HG03135 (cell line): ENCODE data around the gene HPX.

Source experiments
- ATAC-seq: cut with Tn5 transposase; IDR thresholded peaks from one replicate; pipeline ENCODE4 v1.9.1; 2021; ENCODE audit warnings: mild to moderate bottlenecking, moderate library complexity; ENCODE audit not compliant: unreplicated experiment

HPX gene

DNA sequence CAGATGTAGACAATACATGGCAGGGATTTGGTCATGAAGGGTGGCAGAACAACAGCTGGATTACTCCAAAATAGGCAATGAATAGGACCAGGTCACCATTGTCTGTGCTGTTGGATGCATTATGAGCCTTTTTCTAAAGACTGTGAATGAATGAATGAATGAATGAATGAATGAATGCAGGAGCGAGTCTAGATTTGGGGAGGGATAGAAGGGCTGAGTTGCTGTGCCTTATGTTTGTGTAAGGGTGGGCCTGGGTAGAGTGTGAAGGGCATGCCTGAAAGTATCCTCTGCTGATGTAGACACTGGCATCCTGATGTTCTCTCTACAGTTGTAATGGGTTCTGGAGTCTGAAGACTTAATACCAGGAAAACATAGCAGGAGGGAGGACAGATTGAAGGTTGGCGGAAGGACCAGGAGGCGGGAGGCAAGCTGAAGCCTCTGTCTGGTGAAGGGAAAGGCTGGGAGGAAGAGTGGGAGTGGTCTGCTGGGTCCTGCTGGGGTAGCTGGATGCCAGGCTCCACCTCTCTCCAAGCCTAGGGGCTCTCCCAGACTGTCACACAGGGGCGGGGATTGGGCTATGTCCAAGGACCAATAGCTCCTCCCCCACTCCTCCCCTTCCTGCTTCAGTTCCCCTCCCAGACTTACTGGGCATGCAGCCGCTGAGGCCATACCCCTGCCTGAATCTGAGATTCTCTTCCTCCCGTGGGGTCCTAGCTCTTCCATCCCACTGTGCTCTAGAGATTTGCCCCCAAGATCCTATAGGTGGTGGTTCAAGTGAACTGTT is 28.1 kb upstream of the HPX start:
- ATAC-seq = peak; percentile 45

DNA sequence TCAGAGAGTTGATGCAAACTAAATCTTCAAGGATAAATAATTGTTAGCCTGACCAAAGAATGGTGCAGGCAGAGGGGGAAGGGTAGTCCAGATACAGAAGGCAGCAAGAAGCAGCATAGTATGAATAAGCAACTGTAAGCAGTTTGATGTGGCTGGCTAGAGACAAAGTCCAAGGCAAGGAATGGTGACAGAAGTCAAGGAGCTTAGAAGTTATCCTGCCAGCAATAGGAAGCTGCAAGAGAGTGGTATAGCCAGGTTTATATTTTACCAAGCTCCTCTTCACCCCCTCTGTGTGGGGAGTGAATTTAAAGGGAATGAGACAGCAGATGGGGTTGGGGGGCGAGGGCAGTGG is 18.3 kb upstream of the HPX start:
- ATAC-seq = no peak

DNA sequence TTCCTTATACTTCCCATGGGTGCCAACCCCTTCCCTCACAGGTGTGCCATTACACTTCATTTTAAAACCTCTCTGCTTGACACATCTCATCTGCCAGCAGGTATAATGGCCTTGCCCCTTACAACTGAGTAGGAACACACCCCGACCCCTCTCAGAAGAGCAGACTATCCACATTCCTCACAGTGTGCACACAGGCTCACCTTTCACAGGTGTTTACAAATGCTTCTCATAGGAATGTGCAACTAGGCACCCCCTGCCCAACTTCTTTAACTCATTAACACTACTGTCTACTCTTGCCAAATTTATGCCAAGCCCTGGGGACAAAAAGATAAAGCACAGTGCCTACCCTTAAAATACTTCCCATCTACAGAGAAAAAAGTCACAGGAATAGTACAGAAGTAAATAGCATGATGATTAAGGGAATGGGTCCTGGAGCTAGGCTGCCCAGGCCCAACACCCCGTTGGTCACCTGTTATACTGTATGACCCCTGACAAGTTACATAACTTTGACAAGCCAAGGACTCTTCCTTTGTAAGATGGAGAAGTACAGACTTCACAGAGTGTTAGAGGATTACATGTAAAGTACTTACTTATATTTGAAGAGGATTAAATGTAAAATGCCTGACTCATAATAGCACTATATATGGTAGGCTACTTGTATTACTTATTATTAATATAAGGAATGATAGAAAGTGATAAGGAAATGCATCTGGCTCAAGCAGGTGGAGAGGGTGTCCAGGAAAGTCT is 17.7 kb upstream of the HPX start:
- ATAC-seq = no peak

DNA sequence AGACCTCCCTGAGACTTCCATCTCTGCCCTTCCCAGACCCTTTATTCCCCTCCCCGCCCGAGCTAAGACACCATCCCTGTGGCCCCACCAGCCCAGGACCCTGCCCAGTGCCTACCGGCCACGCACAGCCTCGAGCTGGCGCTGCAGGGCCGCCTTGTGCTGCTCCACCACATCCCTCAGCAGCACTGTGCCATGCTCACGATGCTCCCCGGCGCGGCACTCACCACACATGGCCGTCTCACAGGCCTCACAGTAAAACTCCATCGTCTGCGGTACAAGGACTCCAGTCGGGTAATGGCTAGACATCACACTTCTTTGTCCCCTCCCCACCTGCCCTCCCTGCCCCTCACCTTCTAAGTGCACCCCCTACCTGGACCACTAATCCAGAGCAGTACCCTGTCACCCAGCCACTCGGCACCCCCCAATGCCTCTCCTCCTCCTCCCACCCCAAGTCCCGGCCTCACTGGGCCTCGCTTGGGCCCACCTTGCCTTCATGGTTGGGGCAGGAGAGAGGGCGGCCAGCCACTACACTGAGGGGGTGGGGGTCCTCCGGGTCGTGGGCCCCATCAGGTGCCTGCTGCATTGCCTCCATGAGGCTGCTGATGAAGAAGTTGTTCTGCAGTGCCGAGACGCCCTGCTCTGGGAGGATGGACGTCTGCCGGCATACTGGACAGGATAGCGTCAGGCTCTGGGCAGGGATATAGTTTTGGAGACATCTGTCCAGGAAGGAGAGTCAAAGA is 17.0 kb upstream of the HPX start:
- no peak for ATAC-seq

DNA sequence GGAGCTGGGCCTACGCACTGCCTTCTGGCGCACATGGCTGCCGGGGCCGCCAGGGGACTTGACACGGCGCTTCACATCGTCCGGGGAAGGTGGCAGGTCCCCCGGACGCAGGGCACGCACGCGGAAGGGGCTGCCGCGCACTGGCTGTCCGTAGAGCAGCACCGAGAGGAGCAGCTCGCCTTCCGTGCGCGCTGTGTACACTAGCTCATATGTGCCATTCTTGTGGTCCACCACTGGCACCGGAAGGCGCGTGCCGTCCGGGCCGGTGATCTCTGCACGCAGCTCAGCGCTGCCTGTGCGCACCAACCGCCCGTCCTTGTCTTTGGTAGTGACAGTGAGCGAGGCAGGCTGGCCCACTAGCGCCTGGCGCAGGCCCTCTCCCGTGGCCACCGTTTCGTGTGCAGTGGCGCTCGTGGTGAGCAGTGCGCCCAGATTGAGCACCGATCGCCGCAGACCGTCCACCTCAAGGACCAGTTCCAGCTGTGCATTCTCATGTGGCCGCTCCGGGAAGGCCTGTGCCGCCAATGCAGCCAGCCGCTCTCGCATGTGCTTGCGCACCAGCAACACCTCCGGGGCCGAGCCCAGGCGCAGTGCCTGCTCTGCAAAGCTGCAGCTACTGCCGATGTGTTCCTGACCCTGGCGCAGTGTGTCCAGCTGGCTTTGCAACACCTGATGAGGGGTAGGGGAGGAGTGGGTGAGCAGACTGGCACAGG is 15.7 kb upstream of the HPX start:
- no peak for ATAC-seq

DNA sequence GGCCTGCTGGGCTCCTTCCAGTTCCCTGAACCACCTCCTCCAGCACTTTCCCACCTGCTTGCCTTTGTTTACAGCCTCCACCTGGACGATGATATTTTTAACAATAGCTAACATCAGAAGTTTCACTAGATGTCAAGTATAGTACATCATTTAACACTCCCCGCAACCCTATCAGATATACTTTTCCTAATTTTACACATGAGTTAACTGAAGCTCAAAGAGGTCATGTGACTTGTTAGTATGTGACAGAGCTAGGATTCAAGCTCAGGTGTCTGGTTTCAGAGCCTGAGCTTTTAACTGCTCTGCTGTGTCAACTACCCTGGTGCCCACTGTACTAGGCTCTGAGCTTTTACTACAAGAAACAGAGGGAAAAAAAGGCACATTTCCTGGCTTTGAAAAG is 14.3 kb upstream of the HPX start:
- no peak for ATAC-seq

DNA sequence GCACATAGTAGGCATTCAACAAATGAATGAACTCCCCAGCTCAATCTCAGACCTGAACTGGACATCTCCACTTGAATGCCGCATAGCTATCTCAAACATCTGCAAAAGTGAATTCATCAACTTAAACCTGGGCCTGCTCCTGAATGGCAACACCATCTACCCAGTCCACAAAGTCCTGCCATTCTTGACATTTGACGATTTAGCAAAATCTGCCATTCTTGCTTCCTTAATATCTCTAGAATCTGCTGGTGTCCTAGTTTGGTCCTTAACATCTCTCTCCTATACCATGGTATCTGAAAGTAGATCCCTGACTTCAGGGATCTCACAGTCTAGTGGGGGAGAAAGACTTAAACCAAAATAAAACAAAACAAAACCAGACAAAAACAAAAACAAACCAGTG is 12.4 kb upstream of the HPX start:
- no peak for ATAC-seq

DNA sequence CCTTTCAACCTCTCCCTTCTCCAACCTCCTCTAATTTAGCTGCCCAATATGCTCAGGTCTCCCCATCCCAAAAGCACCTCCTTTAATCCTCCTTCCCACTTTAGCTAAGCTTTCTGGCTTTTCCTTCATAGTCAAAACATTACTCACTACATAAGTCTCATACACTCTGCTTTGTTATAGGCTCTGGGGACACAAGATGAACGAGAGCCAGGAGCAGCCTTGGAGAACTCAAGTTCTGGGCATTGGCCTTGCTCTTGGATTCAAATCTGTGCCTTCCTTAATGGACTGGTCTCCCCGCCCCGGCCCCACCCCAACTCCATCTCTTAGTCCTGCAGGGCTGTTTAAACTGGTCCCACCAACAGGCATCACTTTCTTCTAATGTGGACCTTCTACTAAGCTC is 11.4 kb upstream of the HPX start:
- no peak for ATAC-seq

DNA sequence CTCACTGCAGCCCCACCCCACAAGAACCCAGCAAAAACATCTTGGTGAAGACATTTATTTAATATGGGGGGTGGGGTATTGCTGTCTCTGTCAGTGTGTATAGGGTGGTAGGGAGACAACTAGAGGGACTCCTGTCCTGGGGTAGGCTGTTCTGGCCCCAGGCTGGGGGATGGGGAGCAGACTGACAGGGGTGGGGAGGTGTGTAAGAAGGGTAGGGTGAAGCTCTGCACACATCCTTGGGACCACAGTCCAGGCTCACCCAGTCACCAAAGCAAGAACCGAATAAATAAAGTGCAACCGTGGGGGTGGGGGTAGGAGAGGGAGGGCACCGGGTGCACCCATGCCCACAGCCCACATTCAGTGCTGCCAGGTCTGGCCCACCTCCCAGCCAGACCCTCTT is 7.8 kb upstream of the HPX start:
- ATAC-seq = no peak

DNA sequence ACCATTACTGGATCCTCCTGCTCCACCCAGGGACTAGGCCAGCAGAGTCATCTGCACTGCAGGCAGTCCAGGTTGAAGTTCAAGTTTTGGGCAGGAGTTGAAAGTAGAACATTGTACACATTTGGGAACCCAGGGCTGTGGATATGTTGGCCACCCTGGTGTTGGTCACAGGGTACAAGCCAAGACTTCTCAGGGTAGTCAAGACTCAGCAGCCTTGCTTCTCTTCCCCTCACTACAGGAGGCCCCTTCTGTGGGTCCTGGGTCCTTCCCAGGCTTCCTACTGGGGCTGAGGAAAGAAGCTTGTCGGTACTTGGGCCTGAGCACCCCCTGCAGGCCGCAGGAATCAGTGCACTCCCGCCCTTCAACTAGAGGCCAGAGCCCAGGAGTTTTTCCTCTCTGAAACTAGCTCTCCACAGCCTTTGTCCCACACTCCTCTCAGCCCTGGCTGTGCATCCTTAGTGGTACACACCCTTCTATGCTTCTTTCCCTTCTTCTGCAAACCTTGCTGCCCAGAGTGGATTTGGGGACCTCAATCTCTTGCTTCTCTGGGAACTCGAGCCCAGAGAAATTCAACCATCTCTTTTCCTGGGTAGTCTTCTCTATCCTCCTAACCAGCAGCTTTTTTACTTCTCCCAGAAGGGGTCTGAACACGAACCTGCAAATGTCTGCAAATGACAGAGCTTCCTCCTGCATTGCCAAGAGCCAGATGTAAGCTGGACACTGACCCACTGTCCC is 2.6 kb upstream of the HPX start:
- peak; percentile 77 for ATAC-seq

DNA sequence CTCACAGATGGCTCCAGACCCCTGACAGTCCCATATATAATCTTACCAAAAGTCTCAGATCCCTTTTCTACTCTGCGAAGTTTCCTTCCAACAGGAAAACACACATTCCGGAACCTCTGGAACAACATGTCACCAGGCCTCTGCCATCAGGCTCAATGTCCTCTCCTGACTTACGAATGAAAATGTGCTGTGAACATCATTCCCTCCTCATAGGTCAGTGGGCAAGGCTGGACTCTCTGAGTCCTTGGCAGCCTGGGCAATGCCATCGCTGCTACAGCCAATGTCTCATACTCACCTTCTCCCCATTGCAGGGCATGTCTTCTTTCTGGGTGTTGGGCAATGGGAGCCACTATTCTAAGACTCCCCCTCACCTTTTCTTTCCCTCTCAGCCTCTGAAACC is 1.7 kb upstream of the HPX start:
- ATAC-seq = no peak

DNA sequence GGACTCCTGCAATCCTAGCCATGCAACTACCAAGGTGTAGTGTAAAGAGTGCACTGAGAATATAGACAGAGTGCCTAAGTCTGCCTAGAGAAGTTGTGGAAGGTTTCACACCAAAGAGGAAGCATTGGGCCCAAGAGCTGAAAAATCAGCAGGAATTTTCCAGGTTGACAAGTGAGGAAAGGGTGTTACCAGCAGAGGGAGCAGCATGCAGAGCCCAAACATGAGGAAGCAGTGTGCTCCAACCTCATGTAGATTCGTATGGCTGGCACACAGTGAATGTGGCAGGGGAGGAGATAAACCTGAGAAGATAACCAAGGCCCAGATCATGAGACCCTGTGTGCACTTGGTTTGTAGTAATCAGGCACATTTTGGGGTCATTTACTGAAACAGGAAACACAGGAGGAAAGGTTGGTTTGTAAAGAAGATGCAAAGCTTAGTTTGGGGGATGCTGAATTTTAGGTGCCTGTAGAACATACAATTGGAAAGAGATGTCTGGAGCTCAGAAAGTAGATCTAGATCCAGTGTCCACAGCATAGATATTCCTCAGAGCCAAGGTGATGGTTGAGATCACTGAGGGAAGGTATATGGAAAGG is 1.7 kb downstream of the HPX start:
- ATAC-seq = no peak

DNA sequence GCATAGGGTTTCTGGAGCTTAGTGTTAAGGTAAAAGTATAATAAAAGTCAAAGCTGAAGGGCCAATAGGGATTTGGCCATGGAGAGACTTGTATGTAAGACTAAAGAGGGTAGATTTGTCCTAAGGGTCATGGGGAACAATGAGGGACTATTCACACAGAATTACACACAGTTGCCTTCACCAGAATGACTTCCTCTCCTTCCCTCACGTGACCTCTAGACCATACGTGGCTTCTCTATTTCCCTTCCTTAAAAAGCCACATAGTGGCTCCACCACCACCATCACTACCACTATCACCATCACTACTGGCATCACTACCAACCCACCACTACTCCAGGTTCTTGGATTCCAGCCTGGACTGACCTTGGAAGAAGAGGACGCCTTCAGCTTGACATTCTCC is 2.8 kb downstream of the HPX start:
- no peak for ATAC-seq

DNA sequence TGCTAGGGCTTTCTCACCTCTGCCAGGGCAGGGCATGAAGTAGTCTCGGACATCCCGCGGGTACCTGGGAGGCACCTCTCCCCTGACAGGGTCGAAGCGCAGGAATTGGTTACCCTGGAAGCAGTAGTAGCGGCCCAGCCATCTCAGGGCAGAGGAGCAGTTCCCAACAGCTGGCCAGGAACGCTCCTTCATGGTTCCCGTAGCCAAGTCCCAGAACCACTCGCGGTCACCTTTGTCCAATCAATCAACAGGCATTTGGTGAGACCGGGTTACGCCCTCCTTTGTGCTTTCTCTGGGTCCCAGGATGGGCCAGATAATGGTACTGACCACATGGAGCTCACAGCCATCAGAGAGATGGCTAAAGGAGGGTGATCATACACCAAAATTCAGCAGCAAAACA is 3.4 kb downstream of the HPX start:
- no peak for ATAC-seq

DNA sequence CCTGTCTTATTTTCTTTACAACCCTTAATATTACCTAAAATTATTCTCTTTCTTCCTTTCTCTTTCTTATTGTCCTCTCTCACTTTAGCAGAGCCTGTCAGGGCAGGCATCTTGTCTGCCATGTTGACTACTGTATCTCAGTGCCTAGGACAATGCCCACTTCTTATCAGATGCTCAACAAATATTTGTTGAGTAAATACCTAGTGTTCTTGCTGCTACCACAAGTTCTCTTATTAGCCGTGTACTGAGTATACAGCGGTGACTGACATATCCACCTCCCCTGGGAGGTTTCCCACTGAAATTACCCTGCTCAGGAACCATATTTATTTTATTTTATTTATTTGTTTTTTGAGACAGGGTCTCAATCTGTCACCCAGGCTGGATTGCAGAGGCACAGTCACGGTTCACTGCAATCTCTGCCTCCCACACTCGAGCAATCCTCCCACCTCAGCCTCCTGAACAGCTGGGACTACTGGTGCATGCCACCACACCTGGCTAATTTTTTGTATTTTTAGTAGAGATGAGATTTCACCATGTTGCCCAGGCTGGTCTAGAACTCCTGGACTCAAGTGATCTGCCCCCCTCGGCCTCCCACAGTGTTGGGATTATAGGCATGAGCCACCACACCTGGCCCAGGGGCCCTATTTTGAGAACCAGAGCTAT is 6.7 kb downstream of the HPX start:
- no peak for ATAC-seq

DNA sequence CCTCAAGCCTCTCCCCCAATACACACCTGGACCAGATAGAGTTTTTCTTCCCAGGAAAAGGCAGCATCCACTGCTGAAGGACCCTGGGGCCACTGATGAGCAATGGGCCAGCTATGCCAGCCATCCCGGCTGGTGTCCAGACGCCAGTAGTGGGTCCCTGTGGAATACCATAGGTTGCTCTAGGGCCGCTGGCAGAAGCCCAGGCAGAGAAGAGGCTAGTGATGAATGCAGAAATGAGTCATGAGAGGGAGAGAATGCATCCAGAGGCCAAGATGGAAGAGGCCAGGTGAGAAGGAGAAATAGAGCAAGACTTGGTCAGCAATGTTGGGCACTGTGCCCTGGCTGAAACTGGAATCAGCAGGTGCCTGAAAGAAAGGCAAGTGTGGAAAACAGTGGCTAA is 8.9 kb downstream of the HPX start:
- no peak for ATAC-seq

DNA sequence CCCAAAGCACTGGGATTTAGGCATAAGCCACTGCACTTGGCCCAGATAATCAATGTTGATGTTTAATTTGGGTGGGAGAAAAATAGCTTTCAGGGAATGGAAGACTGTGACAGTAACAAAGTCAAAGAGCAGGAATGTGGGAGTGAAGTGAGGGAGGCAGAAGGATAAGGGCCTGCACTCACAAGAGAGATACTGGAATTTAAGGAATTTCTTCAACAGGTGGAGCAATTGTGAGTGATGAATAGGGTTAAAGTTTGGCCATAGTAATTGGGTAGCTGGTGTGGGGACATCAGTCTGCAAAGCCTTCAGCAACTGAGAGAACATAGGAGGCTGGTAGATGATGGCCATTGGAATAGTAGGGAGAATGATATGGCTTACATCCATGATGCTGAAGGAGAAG is 13.3 kb downstream of the HPX start:
- no peak for ATAC-seq

DNA sequence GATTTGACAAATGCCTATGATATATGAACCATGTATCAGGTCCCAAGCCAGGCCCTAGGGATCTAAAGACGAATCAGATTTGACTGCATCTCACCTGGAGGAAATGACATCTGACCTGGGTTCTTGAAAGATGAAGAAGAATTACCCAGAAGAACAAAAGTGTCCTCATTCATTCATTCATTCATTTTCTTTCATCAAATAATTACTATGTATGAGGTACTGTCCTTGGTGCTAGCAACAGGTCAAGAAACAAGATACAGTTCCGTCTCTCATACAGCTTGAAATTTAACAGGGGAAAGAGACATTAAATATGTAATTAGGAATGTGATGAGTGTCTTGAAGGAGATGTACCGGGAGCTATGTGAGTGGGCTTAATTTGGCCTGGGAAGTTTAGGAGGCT is 20.1 kb downstream of the HPX start:
- ATAC-seq = no peak

DNA sequence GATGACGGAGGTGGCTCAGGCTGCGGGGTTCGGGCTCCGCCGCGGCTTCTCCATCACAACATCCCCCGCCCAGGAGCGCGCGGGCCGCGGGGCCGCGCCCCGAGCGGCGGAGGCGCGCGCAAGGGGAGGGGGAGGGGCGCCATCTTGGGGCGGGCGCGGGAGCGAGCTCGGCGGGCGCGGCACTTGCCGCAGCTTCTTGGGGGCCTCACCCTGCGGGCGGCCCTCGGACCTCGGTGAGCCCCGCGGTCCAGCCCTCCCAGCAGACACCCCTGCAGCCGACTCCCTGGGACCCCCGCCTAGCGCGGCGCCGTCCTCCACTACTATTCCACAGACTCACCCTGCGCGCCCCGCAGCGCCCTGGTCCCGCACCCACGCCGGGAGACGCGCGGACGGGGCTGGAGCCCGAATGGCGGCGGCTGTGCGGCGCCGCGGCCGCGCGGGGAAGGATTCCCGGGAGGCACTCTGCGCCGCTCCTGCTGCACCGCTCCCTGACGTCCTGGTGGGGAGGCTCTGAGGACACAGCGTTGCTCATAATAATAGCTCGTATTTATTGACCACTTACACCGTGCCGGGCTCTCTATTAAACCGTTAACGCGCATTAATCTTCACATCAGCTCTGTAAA is 21.7 kb downstream of the HPX start, which contains the start of gene APBB1:
Gene APBB1, minus strand, starts transcription at position 86 of the 623 bp plus-strand sequence. CDS start 7,747 bp downstream, outside the sequence.
- peak; percentile 54 for ATAC-seq
